Transverse colon (tissue), 4 donors: ENCODE data around the gene CSNK1D. TPM values are rescaled to one million over a fixed set of nuclear protein-coding genes. Genes with fewer than 3 reads are reported as not detected.
A peak's percentile ranks its signal among the peaks of the same experiment; 100 is the strongest.

Experiments
- DNase-seq: peaks from one replicate; pipeline ENCODE4 v3.0.0-alpha.2; 2019
- H3K27ac ChIP-seq, 4 donors: fragments of 200-600 bp; sonication (generic); 2 replicates each; pipeline ENCODE4 v1.5.1; 2016 to 2018; ENCODE audit warnings: inconsistent platforms in 4 of 4
- H3K27me3 ChIP-seq: fragments of 200-600 bp; sonication (generic); 2 replicates; pipeline ENCODE4 v1.5.1; 2017; ENCODE audit warnings: inconsistent platforms
- H3K36me3 ChIP-seq, 4 donors: fragments of 200-600 bp; sonication (generic); 2 replicates each; pipeline ENCODE4 v1.5.1; 2017 to 2019; ENCODE audit warnings: inconsistent platforms in 4 of 4
- H3K4me1 ChIP-seq, 4 donors: fragments of 200-600 bp; sonication (generic); 2 replicates each; pipeline ENCODE4 v1.5.1; 2017 to 2020; ENCODE audit warnings: inconsistent platforms in 4 of 4
- H3K4me3 ChIP-seq, 4 donors: fragments of 200-600 bp; sonication (generic); 1 replicate in 1 of 4; 2 replicates in 3 of 4; pipeline versions ENCODE4 v1.5.1 to v1.6.1; 2017 to 2019; ENCODE audit warnings: inconsistent platforms in 4 of 4
- H3K9me3 ChIP-seq, 2 donors: fragments of 200-600 bp; sonication (generic); 2 replicates each; pipeline ENCODE4 v1.5.1; 2017 to 2019; ENCODE audit warnings: inconsistent platforms in 2 of 2
- EP300 ChIP-seq: sonication (generic); formaldehyde crosslinking; IDR thresholded peaks from one replicate; pipeline ENCODE4 v1.6.1; 2017; ENCODE audit warnings: antibody characterized with exemption, low read depth
- POLR2A ChIP-seq: fragments of 450-650 bp; IDR thresholded peaks from one replicate; pipeline ENCODE4 v1.6.1; 2016; ENCODE audit warnings: antibody characterized with exemption, mild to moderate bottlenecking, moderate library complexity
- POLR2AphosphoS5 ChIP-seq, 3 donors: sonication (generic); formaldehyde crosslinking; IDR thresholded peaks; one replicate each; pipeline ENCODE4 v1.6.1; 2016; ENCODE audit warnings: antibody characterized with exemption in 3 of 3
- WGBS, 2 donors: methylation state at CpG; one replicate each; pipeline ENCODE4 v1.1.5; 2018; ENCODE audit warnings: low coverage in 1 of 2; 5-methylcytosine and 5-hydroxymethylcytosine counted together
- in situ Hi-C, 4 donors: fragments of 200-750 bp; cut with MboI; loops; one replicate each; pipeline versions ENCODE4 v1.15.0 to v1.15.1; 2017; ENCODE audit warnings: low sequenced_read_pairs in 3 of 4, low pct_ligation_motif_present in 1 of 4, low pct_unique_long_range_greater_than_20kb in 1 of 4
- intact Hi-C: fragments of 100-400 bp; cut with DNase I; formaldehyde crosslinking; loops from one replicate; pipeline ENCODE4 v1.15.1; 2023; ENCODE audit warnings: low total_unique reads
- total RNA-seq, 4 donors: library from RNA; depleted of rRNA; stranded (reverse); fragments of >200 nt; gene quantifications; one replicate each; pipeline ENCODE4 v1.1.0, GENCODE V29; 2016
- TF ChIP-seq, protein P1 (sequence below), 5 experiments: fragments of 200-600 bp in 3 of 5; fragments of 450-650 bp in 2 of 5; sonication (generic) in 3 of 5; IDR thresholded peaks; 1 replicate in 2 of 5; 2 replicates in 3 of 5; pipeline ENCODE4 v1.5.1; 2016 to 2017; ENCODE audit warnings: antibody characterized with exemption in 5 of 5, inconsistent platforms in 3 of 5, mild to moderate bottlenecking in 2 of 5, moderate library complexity in 1 of 5

The CSNK1D gene
- total RNA-seq, 4 donors from 2014 or later = 86.0 to 230 (median 148) TPM

GRCh38 chr17:82216301-82217119, 57.0 kb downstream of the CSNK1D start:
- DNase-seq = peak; percentile 85
- no peaks in the 10 kb centered on the region for H3K27me3 ChIP-seq
- H3K36me3 ChIP-seq = no peaks in the 10 kb centered on the region
- H3K9me3 ChIP-seq = no peaks in the 10 kb centered on the region
- no peak overlapping the region for H3K4me3 ChIP-seq
- in situ Hi-C loops = no loop called here
- TF ChIP-seq, protein P1, sequence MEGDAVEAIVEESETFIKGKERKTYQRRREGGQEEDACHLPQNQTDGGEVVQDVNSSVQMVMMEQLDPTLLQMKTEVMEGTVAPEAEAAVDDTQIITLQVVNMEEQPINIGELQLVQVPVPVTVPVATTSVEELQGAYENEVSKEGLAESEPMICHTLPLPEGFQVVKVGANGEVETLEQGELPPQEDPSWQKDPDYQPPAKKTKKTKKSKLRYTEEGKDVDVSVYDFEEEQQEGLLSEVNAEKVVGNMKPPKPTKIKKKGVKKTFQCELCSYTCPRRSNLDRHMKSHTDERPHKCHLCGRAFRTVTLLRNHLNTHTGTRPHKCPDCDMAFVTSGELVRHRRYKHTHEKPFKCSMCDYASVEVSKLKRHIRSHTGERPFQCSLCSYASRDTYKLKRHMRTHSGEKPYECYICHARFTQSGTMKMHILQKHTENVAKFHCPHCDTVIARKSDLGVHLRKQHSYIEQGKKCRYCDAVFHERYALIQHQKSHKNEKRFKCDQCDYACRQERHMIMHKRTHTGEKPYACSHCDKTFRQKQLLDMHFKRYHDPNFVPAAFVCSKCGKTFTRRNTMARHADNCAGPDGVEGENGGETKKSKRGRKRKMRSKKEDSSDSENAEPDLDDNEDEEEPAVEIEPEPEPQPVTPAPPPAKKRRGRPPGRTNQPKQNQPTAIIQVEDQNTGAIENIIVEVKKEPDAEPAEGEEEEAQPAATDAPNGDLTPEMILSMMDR (IDR thresholded peaks at IDR 0.05) = no peak
- peak in 2 of 3 donors; percentile 26 to 32 for TF ChIP-seq POLR2AphosphoS5 (IDR thresholded peaks at IDR 0.05)
- peak; percentile 36 for TF ChIP-seq POLR2A
- no peak for TF ChIP-seq EP300
- peaks cover 27 to 40% (median 32%) of the 10 kb centered on the region in 4 donors for H3K4me1 ChIP-seq
- H3K27ac ChIP-seq = peak overlapping the region; percentile 73 to 80 (median 77)
- WGBS, 2 donors = 30% methylated on average over 15 of the region's 17 CpGs; no CpG with 5 or more reads in 1 of the 2 donors
- intact Hi-C loops = no loop called here

DNA sequence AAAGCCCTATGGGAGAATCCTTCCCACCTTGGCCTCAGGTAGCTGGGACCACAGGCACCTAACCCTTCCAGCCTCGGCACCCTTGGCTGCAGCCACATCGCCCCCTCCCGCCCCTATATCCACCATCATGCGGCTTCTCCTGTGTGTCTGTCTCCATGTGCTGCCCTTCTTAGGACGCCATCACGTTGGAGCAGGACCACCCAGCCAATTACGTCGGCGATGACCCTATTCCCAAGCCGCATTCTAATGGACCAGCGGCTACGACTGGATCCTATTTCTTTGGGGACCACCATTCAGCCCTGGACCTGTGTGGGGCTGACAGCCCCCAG, 57.6 kb downstream of the CSNK1D start:
- H3K27me3 ChIP-seq = no peaks in the 10 kb centered on the region
- DNase-seq = no peak
- 90% methylated on average over 12 of the region's 12 CpGs; no CpG with 5 or more reads in 1 of the 2 donors for WGBS, 2 donors

DNA sequence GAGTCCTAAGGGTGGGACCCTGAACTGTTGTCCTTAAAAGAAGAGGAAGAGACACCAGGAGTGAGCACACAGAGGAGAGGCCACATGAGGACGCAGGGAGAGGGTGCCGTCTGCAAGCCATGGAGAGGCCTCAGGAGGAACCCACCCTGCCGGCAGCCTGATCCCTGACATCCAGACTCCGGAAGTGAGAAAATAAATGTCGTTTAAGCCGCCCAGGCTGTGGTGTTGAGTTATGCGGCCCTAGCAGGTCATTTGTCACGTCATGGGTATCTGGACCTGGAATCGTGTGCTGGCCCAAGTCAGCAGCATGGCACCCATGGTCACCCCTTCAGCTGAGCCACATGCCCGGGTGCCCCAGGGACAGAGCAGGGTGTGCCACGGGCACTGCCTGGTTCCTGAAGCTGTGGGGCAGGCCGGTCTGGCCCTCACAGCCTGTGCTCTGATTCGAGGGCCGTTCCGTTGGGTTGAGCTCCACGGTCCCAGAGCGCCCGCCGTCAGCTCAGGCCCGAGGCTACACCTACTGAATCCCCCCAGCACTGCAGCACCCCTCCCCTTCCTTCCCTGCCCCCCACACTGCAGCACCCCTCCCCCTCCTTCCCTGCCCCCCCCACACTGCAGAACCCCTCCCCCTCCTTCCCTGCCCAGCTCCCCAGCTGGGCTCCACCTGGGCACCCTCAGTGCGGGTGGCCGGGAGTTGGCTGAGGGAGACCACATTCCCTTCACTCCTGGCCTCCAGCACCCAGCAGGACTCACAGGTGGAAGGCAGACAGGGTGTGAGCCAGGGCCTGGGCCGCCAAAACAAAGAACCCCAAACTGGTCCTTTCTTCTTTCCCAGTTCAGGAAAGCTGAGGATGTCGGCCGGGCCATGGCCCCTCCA, 58.2 kb downstream of the CSNK1D start:
- in situ Hi-C loops (no loop called here), intact Hi-C loops (no loop called here)
- TF ChIP-seq, protein P1 (IDR thresholded peaks at IDR 0.05) = no peak
- no peak for TF ChIP-seq POLR2AphosphoS5 (IDR thresholded peaks at IDR 0.05)
- DNase-seq = no peak
- no peak overlapping the region for H3K4me3 ChIP-seq
- no peaks in the 10 kb centered on the region for H3K36me3 ChIP-seq
- peak overlapping the region; percentile 73 to 80 (median 77) for H3K27ac ChIP-seq
- H3K9me3 ChIP-seq = no peaks in the 10 kb centered on the region
- peaks cover 27 to 42% (median 34%) of the 10 kb centered on the region in 4 donors for H3K4me1 ChIP-seq
- no peaks in the 10 kb centered on the region for H3K27me3 ChIP-seq
- WGBS, 2 donors = 67 to 78% methylated on average over 2 to 22 of the region's 25 CpGs

More for the DNA sequence above, 57.6 kb downstream of the CSNK1D start:
- Histone ChIP-seq H3K36me3 (no peaks in the 10 kb centered on the region), H3K9me3 (no peaks in the 10 kb centered on the region), H3K4me3 (no peak overlapping the region), H3K27ac (peak overlapping the region; percentile 73 to 80 (median 77)), H3K4me1 (peaks cover 27 to 42% (median 34%) of the 10 kb centered on the region in 4 donors)
- in situ Hi-C loops = no loop called here
- intact Hi-C loops = no loop called here
- TF ChIP-seq EP300 (no peak), POLR2A (no peak)

DNA sequence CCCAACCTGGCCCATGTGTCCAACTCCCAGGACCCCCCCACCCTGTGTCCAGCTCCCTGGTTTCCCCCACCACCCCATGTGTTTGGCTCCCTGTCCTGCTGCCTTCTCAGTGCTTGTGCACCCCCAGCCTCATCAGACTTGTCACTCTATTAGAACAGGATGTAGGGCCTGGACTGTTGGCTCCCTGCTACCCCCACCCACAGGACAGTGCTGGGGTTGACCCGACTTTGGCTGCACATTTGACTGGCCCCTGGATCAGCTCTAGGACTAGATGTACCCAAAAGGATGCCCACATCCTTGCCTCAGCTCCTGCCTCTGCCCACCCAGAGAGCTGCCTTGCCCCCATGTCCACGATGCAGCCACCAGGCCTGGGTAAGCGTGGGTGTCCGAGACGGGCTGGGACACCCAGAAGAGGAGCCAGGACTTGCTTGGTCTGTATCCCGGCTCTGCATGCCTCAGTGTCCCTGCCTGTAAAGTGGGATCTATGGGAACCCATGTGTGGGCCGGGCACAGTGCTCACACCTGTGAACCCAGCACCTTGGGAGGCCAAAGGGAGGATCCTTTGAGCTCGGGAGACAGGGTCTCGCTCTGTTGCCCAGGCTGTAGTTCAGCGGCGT, 59.4 kb downstream of the CSNK1D start:
- H3K27me3 ChIP-seq = no peaks in the 10 kb centered on the region
- no peak overlapping the region for H3K27ac ChIP-seq
- H3K9me3 ChIP-seq = no peaks in the 10 kb centered on the region
- DNase-seq = no peak
- TF ChIP-seq POLR2AphosphoS5 (IDR thresholded peaks at IDR 0.05) (no peak), POLR2A (no peak), EP300 (no peak)
- TF ChIP-seq, protein P1 (IDR thresholded peaks at IDR 0.05) = no peak
- WGBS, 2 donors = 88% methylated on average over 10 of the region's 11 CpGs; no CpG with 5 or more reads in 1 of the 2 donors
- in situ Hi-C loops (no loop called here), intact Hi-C loops (no loop called here)
- H3K36me3 ChIP-seq = no peaks in the 10 kb centered on the region
- H3K4me1 ChIP-seq = peaks cover 27 to 42% (median 34%) of the 10 kb centered on the region in 4 donors
- no peak overlapping the region for H3K4me3 ChIP-seq
